Epithelial cell of proximal tubule (primary cell): ENCODE results near the gene SAG. TPM values are rescaled to one million over a fixed set of nuclear protein-coding genes. Genes with fewer than 3 reads are reported as not detected.

Experiments used
- DNase-seq: peaks from one replicate; pipeline ENCODE4 v3.0.0-alpha.2; 2011; ENCODE audit warnings: low read depth
- H3K4me3 ChIP-seq: 2 replicates; pipeline ENCODE4 v1.5.1; 2011; ENCODE audit warnings: low read depth, mild to moderate bottlenecking, low read length
- CTCF ChIP-seq: conservative IDR thresholded peaks from 2 replicates; pipeline ENCODE4 v1.5.1; 2012; ENCODE audit warnings: low read depth, mild to moderate bottlenecking, low read length
- total RNA-seq: library from RNA; depleted of rRNA; stranded (reverse); fragments of >200 nt; gene quantifications from 2 replicates; pipeline ENCODE4 v1.2.3, GENCODE V29; 2015

SAG gene
- total RNA-seq, 1 donor from 2014 or later, result not detected

DNA sequence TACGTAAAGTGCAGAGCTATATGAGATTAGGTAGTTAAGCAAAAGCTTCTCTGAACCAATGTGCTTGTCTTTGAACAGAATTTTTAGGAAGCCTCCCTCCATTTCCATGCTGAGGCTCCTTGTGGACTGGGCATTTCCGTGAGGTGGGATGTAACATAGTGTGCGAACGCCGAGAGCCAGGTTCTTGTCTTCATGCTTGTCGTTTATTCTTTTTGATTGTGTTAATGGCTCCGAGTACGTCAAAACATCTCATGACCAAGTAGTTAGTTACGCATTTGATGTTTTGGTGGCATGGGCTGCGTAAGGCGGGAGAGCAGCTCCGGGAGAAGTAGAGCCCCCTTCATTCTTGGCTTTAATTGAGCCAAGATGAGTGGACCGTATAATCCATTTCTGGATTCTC is 79.6 kb downstream of the SAG start:
- H3K4me3 ChIP-seq, result no peak overlapping the region
- peak; percentile 22 for DNase-seq
- TF ChIP-seq CTCF, result no peak

DNA sequence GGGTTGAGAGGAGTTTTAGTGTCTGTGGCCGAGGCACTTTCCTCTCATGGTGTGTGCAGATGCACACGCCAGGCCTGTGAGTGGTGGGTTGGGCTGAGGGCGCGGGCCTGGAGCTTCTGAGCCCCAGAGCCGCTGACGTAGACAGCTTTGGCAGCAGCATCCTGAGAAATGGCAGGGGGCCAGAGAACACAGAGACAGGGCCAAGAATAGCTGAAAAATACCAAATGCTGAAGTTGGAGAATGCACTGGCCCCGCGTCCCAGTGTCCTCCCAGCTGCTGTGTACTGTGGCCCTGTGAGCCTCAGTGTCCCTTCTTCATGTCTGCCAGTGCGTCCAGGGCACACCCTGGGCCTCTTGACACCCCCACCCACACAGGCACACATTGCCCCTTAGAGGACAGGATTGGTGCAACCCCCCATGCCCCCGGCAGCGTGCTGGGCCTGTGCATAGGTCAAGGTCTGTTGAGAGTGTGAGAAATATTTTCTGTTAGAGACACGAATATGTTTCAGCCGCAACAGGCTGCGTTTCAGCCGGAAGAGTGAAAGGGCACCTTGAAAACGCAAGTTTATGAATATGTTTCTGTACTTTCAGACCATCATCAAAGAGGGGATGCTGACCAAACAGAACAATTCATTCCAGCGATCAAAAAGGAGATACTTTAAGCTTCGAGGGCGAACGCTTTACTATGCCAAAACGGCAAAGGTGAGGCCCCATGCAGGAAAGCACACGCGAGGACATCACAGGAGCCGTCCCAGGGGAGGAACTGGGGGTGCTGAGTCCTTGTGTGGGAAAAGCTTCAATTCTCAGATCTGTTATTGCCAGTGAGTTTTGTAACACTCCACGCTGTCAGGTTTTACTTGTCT is 80.3 kb downstream of the SAG start:
- TF ChIP-seq CTCF, result no peak
- DNase-seq, result peak; percentile 18
- H3K4me3 ChIP-seq, result no peak overlapping the region

- DNase-seq, result no peak
- TF ChIP-seq CTCF, result no peak
Observed at GRCh38 chr2:233389601-233390125, 82.0 kb downstream of the SAG start.

GRCh38 chr2:233395687-233396086 is 88.1 kb downstream of the SAG start:
- no peak for TF ChIP-seq CTCF
- H3K4me3 ChIP-seq, result no peak overlapping the region
- DNase-seq, result no peak

More at GRCh38 chr2:233389601-233390125, 82.0 kb downstream of the SAG start:
- no peak overlapping the region for H3K4me3 ChIP-seq

Other genes starting within 250 kb of the SAG start
- 0.80 and 1.8 TPM in 2 replicates for gene INPP5D, start 247.5 kb upstream of the SAG start, total RNA-seq
- 29.4 and 29.9 TPM in 2 replicates for gene ATG16L1, start 56.1 kb upstream of the SAG start, total RNA-seq
- gene DGKD, start 46.7 kb downstream of the SAG start, total RNA-seq, result 10.3 and 24.5 TPM in 2 replicates